PC-3 (cell line): Measurements from ENCODE around the gene CSRP1. TPM values are rescaled to one million over a fixed set of nuclear protein-coding genes. Genes with fewer than 3 reads are reported as not detected.

Experiments used
- ATAC-seq: fragments of 200-7000 bp; cut with Tn5 transposase; 2 replicates; pipeline ENCODE4 v1.9.1; 2020; ENCODE audit warnings: mild to moderate bottlenecking, moderate library complexity
- BruUV-seq: library from RNA; stranded (reverse); fragments of 400-500 nt; replicated peaks from 2 replicates; lab custom pipeline; 2021; lab: Mats Ljungman, UMichigan
- CTCF ChIA-PET: fragments of 300-600 bp; sonication (Branson Sonifier 250); formaldehyde crosslinking; loops from one replicate; lab custom pipeline; 2022; ENCODE audit warnings: antibody characterized with exemption; lab: Charles Lee
- POLR2A ChIA-PET: fragments of 300-600 bp; sonication (Branson Sonifier 250); formaldehyde crosslinking; loops from one replicate; lab custom pipeline; 2022; ENCODE audit warnings: antibody characterized with exemption; ENCODE audit not compliant: unreplicated experiment; lab: Charles Lee
- DNase-seq: peaks from one replicate; pipeline ENCODE4 v3.0.0-alpha.2; 2015
- H2AFZ ChIP-seq: fragments of 300-600 bp; sonication (generic); 2 replicates; pipeline ENCODE4 v1.6.0; 2016; ENCODE audit warnings: antibody characterized with exemption, low read length
- H3F3A ChIP-seq: fragments of 300-600 bp; sonication (generic); one replicate; pipeline ENCODE4 v1.6.0; 2017; ENCODE audit warnings: antibody characterized with exemption, low read length, control low read depth, mild to moderate bottlenecking; ENCODE audit not compliant: unreplicated experiment
- H3K27ac ChIP-seq: fragments of 300-600 bp; sonication (generic); 2 replicates; pipeline ENCODE4 v1.5.1; 2016; ENCODE audit warnings: mild to moderate bottlenecking, low read length
- H3K27me3 ChIP-seq: fragments of 300-600 bp; sonication (generic); 2 replicates; pipeline ENCODE4 v1.6.1; 2016; ENCODE audit warnings: low read length, mixed read lengths
- H3K36me3 ChIP-seq: fragments of 300-600 bp; sonication (generic); 2 replicates; pipeline ENCODE4 v1.6.1; 2016; ENCODE audit warnings: low read depth, mixed run types, low read length, mixed read lengths
- H3K4me1 ChIP-seq: fragments of 300-600 bp; sonication (generic); 2 replicates; pipeline ENCODE4 v1.5.1; 2016; ENCODE audit warnings: low read length; ENCODE audit not compliant: insufficient read depth
- H3K4me2 ChIP-seq: fragments of 300-600 bp; sonication (generic); 2 replicates; pipeline ENCODE4 v1.6.0; 2016; ENCODE audit warnings: low read length
- H3K4me3 ChIP-seq: fragments of 300-600 bp; sonication (generic); 2 replicates; pipeline ENCODE4 v1.5.1; 2016; ENCODE audit warnings: mild to moderate bottlenecking, low read length, mixed read lengths
- H3K79me2 ChIP-seq: fragments of 300-600 bp; sonication (generic); 2 replicates; pipeline ENCODE4 v1.6.1; 2017; ENCODE audit warnings: low read length, mixed read lengths
- H3K9ac ChIP-seq: fragments of 300-600 bp; sonication (generic); 2 replicates; pipeline ENCODE4 v1.6.0; 2016; ENCODE audit warnings: mild to moderate bottlenecking, low read length
- H3K9me2 ChIP-seq: fragments of 300-600 bp; sonication (generic); replicated peaks from 2 replicates; pipeline ENCODE4 v1.6.1; 2016; ENCODE audit warnings: mixed run types, low read length, mixed read lengths
- H3K9me3 ChIP-seq: fragments of 300-600 bp; sonication (generic); 2 replicates; pipeline ENCODE4 v1.6.1; 2016; ENCODE audit warnings: low read length, mixed read lengths
- H4K20me1 ChIP-seq: fragments of 300-600 bp; sonication (generic); 2 replicates; pipeline ENCODE4 v1.6.1; 2016; ENCODE audit warnings: low read length, mixed read lengths
- EZH2 ChIP-seq: fragments of 300-600 bp; sonication (generic); IDR thresholded peaks from one replicate; pipeline ENCODE4 v1.6.1; 2017; ENCODE audit warnings: antibody characterized with exemption, mild to moderate bottlenecking, low read length; ENCODE audit not compliant: unreplicated experiment
- EZH2phosphoT487 ChIP-seq: fragments of 300-600 bp; sonication (generic); IDR thresholded peaks from 2 replicates; pipeline ENCODE4 v1.6.1; 2018; ENCODE audit warnings: mild to moderate bottlenecking, antibody characterized with exemption, low read length, borderline replicate concordance
- intact Hi-C: fragments of 100-400 bp; cut with micrococcal nuclease; formaldehyde crosslinking; loops from 2 replicates; pipeline ENCODE4 v1.9.0; 2023
- total RNA-seq: library from RNA; depleted of rRNA; stranded (reverse); fragments of >200 nt; gene quantifications from 2 replicates; pipeline ENCODE4 v1.2.3, GENCODE V29; 2014
- TF ChIP-seq, protein P1 (sequence below): fragments of 300-600 bp; sonication (generic); conservative IDR thresholded peaks from 2 replicates; pipeline ENCODE4 v1.5.1; 2017; ENCODE audit warnings: antibody characterized with exemption, low read depth, mild to moderate bottlenecking, low read length

Gene CSRP1
- total RNA-seq, 1 experiment from 2014 or later: 147 TPM

DNA sequence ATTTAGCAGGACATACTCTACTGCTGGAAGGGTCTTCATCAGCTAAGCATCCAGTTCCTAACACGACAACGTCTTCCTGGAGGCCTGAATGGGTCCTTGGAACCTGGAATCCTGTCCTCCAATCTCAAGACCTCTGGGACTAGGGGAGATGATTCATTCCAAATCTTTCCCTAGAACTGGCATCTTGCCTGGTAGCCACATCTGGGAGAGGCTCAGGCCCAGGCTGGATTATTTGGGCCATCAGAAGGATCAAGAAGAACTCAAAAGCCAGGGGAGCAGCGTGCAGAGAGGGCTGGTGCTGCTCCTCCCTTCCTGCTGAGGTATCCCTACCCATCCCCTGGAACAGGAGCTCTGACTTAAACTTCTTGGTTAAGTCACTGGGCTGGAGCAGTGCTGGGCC lies 35.2 kb downstream of the CSRP1 start:
- no peaks in the 10 kb centered on the region for H3K9me2 ChIP-seq
- DNase-seq (peak; percentile 95), ATAC-seq (no peak; the same call in 1 of the 2 replicates)
- no TSS peak for BruUV-seq
- ChIA-PET CTCF (interaction anchor here (0.5 to 0.6 kb wide), 2 partner anchors 8 to 23 kb away, joined by 3 read pairs; no protein-coding TSS in a partner anchor), POLR2A (no interaction called here)
- intact Hi-C loops: no loop called here
- no peak overlapping the region for H3K4me2 ChIP-seq
- no peaks in the 10 kb centered on the region for H3K9me3 ChIP-seq
- peaks cover 51% of the 10 kb centered on the region for H3K4me1 ChIP-seq
- H3K9ac ChIP-seq: no peak overlapping the region
- TF ChIP-seq EZH2phosphoT487 (no peak), EZH2 (no peak)
- TF ChIP-seq, protein P1, sequence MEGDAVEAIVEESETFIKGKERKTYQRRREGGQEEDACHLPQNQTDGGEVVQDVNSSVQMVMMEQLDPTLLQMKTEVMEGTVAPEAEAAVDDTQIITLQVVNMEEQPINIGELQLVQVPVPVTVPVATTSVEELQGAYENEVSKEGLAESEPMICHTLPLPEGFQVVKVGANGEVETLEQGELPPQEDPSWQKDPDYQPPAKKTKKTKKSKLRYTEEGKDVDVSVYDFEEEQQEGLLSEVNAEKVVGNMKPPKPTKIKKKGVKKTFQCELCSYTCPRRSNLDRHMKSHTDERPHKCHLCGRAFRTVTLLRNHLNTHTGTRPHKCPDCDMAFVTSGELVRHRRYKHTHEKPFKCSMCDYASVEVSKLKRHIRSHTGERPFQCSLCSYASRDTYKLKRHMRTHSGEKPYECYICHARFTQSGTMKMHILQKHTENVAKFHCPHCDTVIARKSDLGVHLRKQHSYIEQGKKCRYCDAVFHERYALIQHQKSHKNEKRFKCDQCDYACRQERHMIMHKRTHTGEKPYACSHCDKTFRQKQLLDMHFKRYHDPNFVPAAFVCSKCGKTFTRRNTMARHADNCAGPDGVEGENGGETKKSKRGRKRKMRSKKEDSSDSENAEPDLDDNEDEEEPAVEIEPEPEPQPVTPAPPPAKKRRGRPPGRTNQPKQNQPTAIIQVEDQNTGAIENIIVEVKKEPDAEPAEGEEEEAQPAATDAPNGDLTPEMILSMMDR: no peak
- H3K27me3 ChIP-seq: no peaks in the 10 kb centered on the region
- peaks cover 28% of the 10 kb centered on the region for H3K79me2 ChIP-seq
- H3K27ac ChIP-seq: no peak overlapping the region
- H4K20me1 ChIP-seq: no peaks in the 10 kb centered on the region
- H3K36me3 ChIP-seq: no peaks in the 10 kb centered on the region
- H3K4me3 ChIP-seq: no peak overlapping the region
- H3F3A ChIP-seq: no peaks in the 10 kb centered on the region
- no peak overlapping the region for H2AFZ ChIP-seq

DNA sequence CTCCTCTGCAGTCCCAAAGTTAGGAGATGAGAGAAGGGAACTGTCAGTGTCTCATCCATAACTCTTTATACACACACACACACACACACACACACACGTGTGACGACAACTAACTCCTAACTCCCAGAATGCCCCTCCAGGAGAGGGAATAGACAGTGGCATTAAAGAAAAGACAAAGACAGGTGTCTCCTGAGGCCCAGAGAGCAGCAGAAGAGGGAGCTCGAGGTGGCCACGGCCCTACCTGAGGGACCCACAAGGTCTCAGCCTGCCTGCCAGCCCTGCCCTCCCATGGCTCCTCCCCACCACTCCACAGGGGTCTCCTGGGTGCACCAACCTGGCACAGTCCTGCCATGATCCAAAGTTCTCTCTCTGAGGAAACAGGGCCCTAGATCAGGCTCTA lies 36.3 kb downstream of the CSRP1 start:
- no peak for DNase-seq
- intact Hi-C loops: no loop called here

DNA sequence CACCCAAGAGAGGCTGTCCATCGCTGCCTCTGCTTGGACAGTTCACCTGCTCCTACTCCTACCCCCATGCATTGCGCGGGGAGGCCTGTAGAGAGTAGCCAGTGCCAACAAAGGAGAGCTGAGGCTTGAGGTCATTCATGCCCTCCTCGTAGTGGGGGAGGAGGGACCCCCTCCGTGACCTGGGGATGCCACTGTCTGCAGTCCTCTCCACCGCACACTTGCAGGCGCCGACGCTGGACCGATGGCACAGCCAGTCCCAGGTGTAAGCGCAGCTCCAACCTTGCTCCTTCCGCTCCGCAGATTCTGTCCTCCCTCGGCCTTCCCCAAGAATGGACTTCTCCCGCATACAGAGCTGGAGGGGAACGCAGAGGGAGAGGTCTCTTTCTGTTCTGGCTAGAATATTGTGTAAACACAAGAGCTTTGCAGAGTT lies 37.3 kb downstream of the CSRP1 start:
- peak overlapping the region; percentile 70; the same call in 1 of the 2 replicates for H3K9ac ChIP-seq
- peaks cover 12% of the 10 kb centered on the region for H3K36me3 ChIP-seq
- H3K4me2 ChIP-seq: peak overlapping the region; percentile 85
- POLR2A ChIA-PET: no interaction called here
- no peaks in the 10 kb centered on the region for H3K27me3 ChIP-seq
- CTCF ChIA-PET: interaction anchor here (1.3 kb wide), 1 partner anchor 34 kb away, joined by 8 read pairs; no protein-coding TSS in a partner anchor
- H3F3A ChIP-seq: no peaks in the 10 kb centered on the region
- no peaks in the 10 kb centered on the region for H3K9me3 ChIP-seq
- no peaks in the 10 kb centered on the region for H4K20me1 ChIP-seq
- peak overlapping the region; percentile 70 for H3K4me3 ChIP-seq
- H3K79me2 ChIP-seq: peaks cover 46% of the 10 kb centered on the region
- DNase-seq (no peak), ATAC-seq (no peak)
- no peak for TF ChIP-seq EZH2
- TF ChIP-seq, protein P1: no peak
- TF ChIP-seq EZH2phosphoT487: no peak
- no peak overlapping the region for H3K27ac ChIP-seq
- peaks cover 47% of the 10 kb centered on the region for H3K4me1 ChIP-seq
- BruUV-seq: no TSS peak
- peak overlapping the region; percentile 61 for H2AFZ ChIP-seq
- intact Hi-C loops: no loop called here
- H3K9me2 ChIP-seq: no peaks in the 10 kb centered on the region

More for the DNA sequence above, 36.3 kb downstream of the CSRP1 start:
- BruUV-seq: no TSS peak
- no peak overlapping the region for H3K4me3 ChIP-seq
- no peak for TF ChIP-seq EZH2
- TF ChIP-seq EZH2phosphoT487: no peak
- TF ChIP-seq, protein P1: no peak
- no peaks in the 10 kb centered on the region for H3K9me3 ChIP-seq
- H4K20me1 ChIP-seq: no peaks in the 10 kb centered on the region
- no peak overlapping the region for H3K27ac ChIP-seq
- no peaks in the 10 kb centered on the region for H3K9me2 ChIP-seq
- H3K4me1 ChIP-seq: peaks cover 49% of the 10 kb centered on the region
- no peaks in the 10 kb centered on the region for H3K27me3 ChIP-seq
- H3K9ac ChIP-seq: no peak overlapping the region
- H2AFZ ChIP-seq: no peak overlapping the region
- ATAC-seq: no peak
- CTCF ChIA-PET: no interaction called here
- no peak overlapping the region for H3K4me2 ChIP-seq
- H3K79me2 ChIP-seq: peaks cover 39% of the 10 kb centered on the region
- H3F3A ChIP-seq: no peaks in the 10 kb centered on the region
- POLR2A ChIA-PET: no interaction called here
- H3K36me3 ChIP-seq: peaks cover 4% of the 10 kb centered on the region
